Peyer's patch (tissue), 4 donors: ENCODE results near the gene MRPS2. TPM values are rescaled to one million over a fixed set of nuclear protein-coding genes. Genes with fewer than 3 reads are reported as not detected.

Experiments
- DNase-seq, 3 donors: peaks; one replicate each; pipeline ENCODE4 v3.0.0-alpha.2; 2017 to 2019
- H3K27ac ChIP-seq, 4 donors: fragments of 200-600 bp; sonication (generic); one replicate each; pipeline ENCODE4 v1.5.1; 2016 to 2019
- H3K27me3 ChIP-seq, 2 donors: fragments of 200-600 bp; sonication (generic); one replicate each; pipeline ENCODE4 v1.5.1; 2019
- H3K36me3 ChIP-seq, 3 donors: fragments of 200-600 bp; sonication (generic); one replicate each; pipeline ENCODE4 v1.5.1; 2016 to 2019
- H3K4me1 ChIP-seq, 4 donors: fragments of 200-600 bp; sonication (generic); one replicate each; pipeline ENCODE4 v1.5.1; 2016 to 2019
- H3K4me3 ChIP-seq, 4 donors: fragments of 200-600 bp; sonication (generic); 1 replicate in 3 of 4; 2 replicates in 1 of 4; pipeline ENCODE4 v1.5.1; 2016 to 2019; ENCODE audit warnings: mild to moderate bottlenecking in 1 of 4
- H3K9me3 ChIP-seq, 4 donors: fragments of 200-600 bp; sonication (generic); one replicate each; pipeline ENCODE4 v1.5.1; 2016 to 2019; ENCODE audit warnings: mild to moderate bottlenecking in 1 of 4
- CTCF ChIP-seq, 6 experiments: fragments of 450-650 bp in 4 of 6; fragments of 200-600 bp in 2 of 6; sonication (generic) in 1 of 6; IDR thresholded peaks; one replicate each; pipeline ENCODE4 v1.5.1; 2017 to 2019; ENCODE audit warnings: antibody characterized with exemption in 6 of 6, mild to moderate bottlenecking in 3 of 6, moderate library complexity in 1 of 6
- POLR2A ChIP-seq, 2 donors: fragments of 450-650 bp; IDR thresholded peaks; one replicate each; pipeline ENCODE4 v1.5.1; 2017; ENCODE audit warnings: antibody characterized with exemption in 2 of 2, mild to moderate bottlenecking in 2 of 2, moderate library complexity in 2 of 2
- total RNA-seq, 4 donors: library from RNA; depleted of rRNA; stranded (reverse); fragments of >200 nt; gene quantifications; one replicate each; pipeline ENCODE4 v1.1.0, GENCODE V29; 2016

Gene MRPS2
- total RNA-seq, 4 donors from 2014 or later, result 22.3 to 42.7 (median 32.4) TPM

DNA sequence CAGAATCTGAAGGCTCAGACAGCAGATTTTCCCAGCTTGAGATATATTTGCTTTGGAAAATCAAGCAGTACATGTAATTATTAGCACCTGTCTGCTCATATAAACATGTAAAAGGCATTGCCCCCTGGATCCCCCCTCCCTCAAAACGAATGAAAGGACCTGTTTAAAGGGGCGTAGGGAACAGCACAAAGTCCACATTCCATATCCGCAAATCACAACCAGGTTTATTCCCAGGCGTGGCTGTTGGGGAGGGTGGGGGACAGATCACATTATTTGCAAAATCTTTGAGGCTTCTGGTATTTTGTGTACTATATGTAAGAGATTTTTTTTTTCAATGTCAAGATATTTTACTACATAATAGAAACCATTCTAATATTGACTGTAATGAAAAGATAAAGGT, 8.7 kb upstream of the MRPS2 start:
- no peak overlapping the region for H3K27ac ChIP-seq
- no peaks in the 10 kb centered on the region for H3K27me3 ChIP-seq
- H3K9me3 ChIP-seq, result no peaks in the 10 kb centered on the region
- no peak overlapping the region for H3K4me3 ChIP-seq
- H3K36me3 ChIP-seq, result peaks cover 0 to 7% (median 0%) of the 10 kb centered on the region in 3 donors
- H3K4me1 ChIP-seq, result no peaks in the 10 kb centered on the region
- DNase-seq, result no peak
- no peak for TF ChIP-seq CTCF (IDR thresholded peaks at IDR 0.05)
- TF ChIP-seq POLR2A (IDR thresholded peaks at IDR 0.05), result no peak

DNA sequence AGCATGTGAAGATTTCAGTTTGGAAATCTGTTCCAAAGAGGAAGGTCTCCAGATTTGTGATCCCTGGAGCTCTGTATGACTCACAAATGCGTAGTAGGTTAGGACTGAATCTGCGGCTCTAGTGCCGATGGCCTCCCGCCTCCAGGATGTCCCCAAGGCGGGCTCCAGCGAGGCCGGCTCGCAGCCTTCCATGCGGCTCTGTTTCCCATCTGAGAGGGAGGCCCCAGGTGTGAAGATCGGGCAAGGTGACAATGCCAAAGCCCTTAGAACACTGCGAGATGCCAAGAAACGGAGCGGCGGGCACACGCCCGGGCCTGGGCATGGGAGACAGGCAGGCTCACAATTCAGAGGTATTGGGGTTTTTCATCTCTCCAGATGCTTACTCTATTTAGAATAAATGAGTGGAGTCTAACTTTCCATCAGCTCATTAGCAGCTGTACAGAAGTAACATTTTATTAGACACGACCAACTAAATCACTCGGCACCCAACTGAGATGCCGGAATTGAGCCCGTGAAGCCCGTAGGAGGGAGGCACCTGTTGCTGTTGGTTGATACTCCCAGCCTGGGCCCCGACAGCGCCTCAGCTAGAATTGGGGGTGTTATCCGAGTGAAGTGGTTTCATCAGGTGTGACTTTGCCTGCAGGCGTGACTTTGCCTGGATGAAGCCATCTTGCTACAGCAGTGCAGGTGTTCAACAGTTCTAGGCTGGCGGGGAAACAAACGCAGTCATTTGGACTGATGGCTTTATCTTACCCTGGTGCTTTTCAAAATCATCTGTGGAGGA, 7.4 kb upstream of the MRPS2 start:
- Histone ChIP-seq H3K4me3 (no peak overlapping the region), H3K36me3 (no peaks in the 10 kb centered on the region), H3K27me3 (no peaks in the 10 kb centered on the region), H3K27ac (no peak overlapping the region), H3K9me3 (no peaks in the 10 kb centered on the region), H3K4me1 (no peaks in the 10 kb centered on the region)
- DNase-seq, result peak in 1 of 3 donors; percentile 19
- TF ChIP-seq CTCF (IDR thresholded peaks at IDR 0.05), result no peak
- TF ChIP-seq POLR2A (IDR thresholded peaks at IDR 0.05), result no peak

- H3K9me3 ChIP-seq, result no peaks in the 10 kb centered on the region
- TF ChIP-seq CTCF (IDR thresholded peaks at IDR 0.05) (no peak), POLR2A (IDR thresholded peaks at IDR 0.05) (no peak)
- H3K27ac ChIP-seq, result no peak overlapping the region
- H3K27me3 ChIP-seq, result no peaks in the 10 kb centered on the region
- H3K4me1 ChIP-seq, result peaks cover 0 to 8% (median 6%) of the 10 kb centered on the region in 4 donors
- H3K4me3 ChIP-seq, result no peak overlapping the region
- H3K36me3 ChIP-seq, result no peaks in the 10 kb centered on the region
- peak in 1 of 3 donors; percentile 30 for DNase-seq
Measured at GRCh38 chr9:135494791-135495559, 5.5 kb upstream of the MRPS2 start.

DNA sequence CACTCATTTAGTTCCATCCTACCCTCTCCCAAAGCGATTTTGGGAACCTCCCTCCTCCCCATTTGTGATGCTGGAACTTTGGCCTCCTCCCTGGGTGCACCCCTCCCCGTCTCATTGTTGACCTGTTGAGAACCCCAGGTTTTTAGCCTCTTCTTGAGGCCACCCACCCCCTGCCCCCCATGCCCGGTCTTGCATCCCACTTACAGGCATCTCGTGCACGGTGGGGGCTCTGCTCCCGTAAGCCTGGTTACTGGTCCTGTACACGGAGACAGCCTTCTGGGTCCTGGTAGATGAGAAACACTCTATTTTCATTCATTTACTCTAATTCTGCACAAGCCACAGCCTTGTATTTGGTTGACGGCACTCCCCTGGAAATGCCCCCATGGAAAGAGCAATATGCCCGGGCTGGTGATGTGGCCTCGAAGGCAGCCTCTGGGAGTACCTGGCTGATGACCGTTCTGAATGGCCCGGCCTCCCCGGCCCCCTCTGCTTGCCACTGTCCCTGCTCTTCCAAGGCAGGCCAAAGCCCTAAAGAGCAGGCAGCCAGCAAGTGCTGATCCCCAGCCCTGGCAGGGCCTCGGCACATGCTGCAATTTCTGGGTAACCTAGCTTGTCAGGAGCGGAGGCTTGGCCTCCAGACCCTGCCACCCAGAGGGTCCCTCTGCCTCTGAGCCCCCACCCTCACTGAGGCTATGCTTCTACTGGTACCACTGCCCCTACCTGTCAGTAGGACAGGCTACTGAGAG, 1.9 kb upstream of the MRPS2 start:
- Histone ChIP-seq H3K27ac (no peak overlapping the region), H3K4me3 (no peak overlapping the region), H3K36me3 (peaks cover 0 to 11% (median 0%) of the 10 kb centered on the region in 3 donors), H3K27me3 (no peaks in the 10 kb centered on the region), H3K9me3 (no peaks in the 10 kb centered on the region), H3K4me1 (peaks cover 3 to 22% (median 15%) of the 10 kb centered on the region in 4 donors)
- peak in 1 of 3 donors; percentile 46 for DNase-seq
- no peak for TF ChIP-seq POLR2A (IDR thresholded peaks at IDR 0.05)
- no peak for TF ChIP-seq CTCF (IDR thresholded peaks at IDR 0.05)

DNA sequence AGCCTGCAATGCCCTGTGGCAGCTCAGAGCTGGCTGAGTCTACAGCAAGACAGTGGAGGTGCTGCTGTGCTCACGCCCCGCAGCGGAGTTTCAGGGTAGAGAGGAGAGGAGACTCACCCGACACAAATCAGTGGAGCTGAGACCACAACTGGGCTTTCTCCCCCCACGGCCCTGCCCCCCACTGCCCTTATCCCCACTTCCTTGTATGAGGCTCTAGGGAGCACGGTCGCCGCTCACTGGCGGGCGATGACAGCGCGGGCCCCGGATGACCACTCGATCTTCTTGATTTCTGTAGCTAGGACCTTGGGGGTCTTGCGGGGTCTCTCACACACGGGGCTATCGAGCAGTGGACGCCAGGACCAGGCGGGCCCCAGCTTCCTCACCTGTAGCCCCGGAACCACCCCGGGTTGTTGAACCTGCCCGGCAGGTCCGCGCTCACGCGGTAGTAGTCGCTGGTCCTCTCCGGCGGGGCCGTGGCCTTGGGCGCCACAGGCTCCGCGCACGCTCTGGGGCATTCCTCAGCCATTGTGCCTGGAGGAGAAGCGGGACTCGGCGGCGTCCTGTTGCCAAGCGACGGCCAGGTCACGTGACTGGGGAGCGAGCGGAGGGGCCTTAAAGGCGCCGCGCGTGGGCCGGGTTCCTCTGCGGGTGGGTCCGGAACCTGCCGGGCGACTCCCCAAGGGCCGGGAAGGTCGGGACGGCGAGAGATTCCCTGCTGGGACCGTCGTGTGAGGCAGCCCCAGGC, 984 bp upstream of the MRPS2 start:
- DNase-seq, result peak; percentile 96 to 98 (median 97)
- peaks cover 0 to 20% (median 0%) of the 10 kb centered on the region in 3 donors for H3K36me3 ChIP-seq
- peak overlapping the region; percentile 76 to 80 (median 79) for H3K27ac ChIP-seq
- H3K9me3 ChIP-seq, result no peaks in the 10 kb centered on the region
- peak overlapping the region; percentile 81 to 99 (median 90) for H3K4me3 ChIP-seq
- no peak for TF ChIP-seq POLR2A (IDR thresholded peaks at IDR 0.05)
- no peak for TF ChIP-seq CTCF (IDR thresholded peaks at IDR 0.05)
- peaks cover 3 to 22% (median 15%) of the 10 kb centered on the region in 4 donors for H3K4me1 ChIP-seq
- H3K27me3 ChIP-seq, result no peaks in the 10 kb centered on the region
